ENCODE results near the gene KLF5.
"Not testable (repeated sequence)": the region's sequence is repeated elsewhere in the genome, so short reads cannot be mapped to it uniquely, and the experiment has no call there.

The KLF5 gene

GRCh38 chr13:73090116-73090822 lies 31.5 kb downstream of the KLF5 start:
- no peak for DNase-seq

- DNase-seq = no peak
Observed at GRCh38 chr13:73090823-73091187, 32.0 kb downstream of the KLF5 start.

- no peak for DNase-seq
Observed at GRCh38 chr13:73092829-73093228, 34.0 kb downstream of the KLF5 start.

- no peak for DNase-seq
Observed at GRCh38 chr13:73096173-73096572, 37.4 kb downstream of the KLF5 start.

GRCh38 chr13:73096638-73097037 lies 37.8 kb downstream of the KLF5 start:
- DNase-seq = no peak

- not testable (repeated sequence) for DNase-seq
Observed at GRCh38 chr13:73100781-73101180, 42.0 kb downstream of the KLF5 start.

GRCh38 chr13:73101351-73102007 lies 42.7 kb downstream of the KLF5 start:
- DNase-seq = no peak

GRCh38 chr13:73103238-73103637 lies 44.4 kb downstream of the KLF5 start:
- DNase-seq = no peak

GRCh38 chr13:73106513-73107178 lies 47.8 kb downstream of the KLF5 start:
- no peak for DNase-seq

GRCh38 chr13:73107481-73107880 lies 48.7 kb downstream of the KLF5 start:
- no peak for DNase-seq

- DNase-seq = no peak
Observed at GRCh38 chr13:73107970-73108369, 49.2 kb downstream of the KLF5 start.

GRCh38 chr13:73109288-73109899 lies 50.6 kb downstream of the KLF5 start:
- DNase-seq = no peak

GRCh38 chr13:73109969-73110368 lies 51.2 kb downstream of the KLF5 start:
- DNase-seq = no peak

GRCh38 chr13:73110814-73111213 lies 52.0 kb downstream of the KLF5 start:
- DNase-seq = no peak

GRCh38 chr13:73111331-73111730 lies 52.5 kb downstream of the KLF5 start:
- no peak for DNase-seq

- no peak for DNase-seq
Observed at GRCh38 chr13:73119612-73120011, 60.8 kb downstream of the KLF5 start.

Measured in activated gamma-delta T cell treated with Interleukin-2 at 50 U/mL for 16 hours (primary cell).